IPS DF 19.7 (cell line): ENCODE measurements around the gene SHROOM1.
"Not testable (repeated sequence)": the region's sequence is repeated elsewhere in the genome, so short reads cannot be mapped to it uniquely, and the experiment has no call there.

Experiments used
- DNase-seq: peaks from one replicate; pipeline ENCODE4 v3.0.0-alpha.2; 2013; ENCODE audit warnings: low read depth, low spot score

The SHROOM1 gene

GRCh38 chr5:132808866-132809265 is 21.6 kb downstream of the SHROOM1 start:
- no peak for DNase-seq

GRCh38 chr5:132808448-132808847 is 22.0 kb downstream of the SHROOM1 start:
- DNase-seq = no peak

- DNase-seq = no peak
These were observed 23.1 kb downstream of the SHROOM1 start for GRCh38 chr5:132807163-132807838.

- DNase-seq = not testable (repeated sequence)
These were observed 23.7 kb downstream of the SHROOM1 start for GRCh38 chr5:132806804-132807162.

DNA sequence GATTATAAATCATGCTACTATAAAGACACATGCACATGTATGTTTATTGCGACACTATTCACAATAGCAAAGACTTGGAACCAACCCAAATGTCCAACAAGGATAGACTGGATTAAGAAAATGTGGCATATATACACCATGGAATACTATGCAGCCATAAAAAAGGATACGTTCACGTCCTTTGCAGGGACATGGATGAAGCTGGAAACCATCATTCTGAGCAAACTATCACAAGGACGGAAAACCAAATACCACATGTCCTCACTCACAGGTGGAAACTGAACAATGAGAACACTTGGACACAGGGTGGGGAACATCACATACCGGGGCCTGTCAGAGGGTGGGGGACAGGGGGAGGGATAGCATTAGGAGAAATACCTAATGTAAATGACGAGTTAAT is 24.6 kb downstream of the SHROOM1 start:
- DNase-seq = not testable (repeated sequence)

DNA sequence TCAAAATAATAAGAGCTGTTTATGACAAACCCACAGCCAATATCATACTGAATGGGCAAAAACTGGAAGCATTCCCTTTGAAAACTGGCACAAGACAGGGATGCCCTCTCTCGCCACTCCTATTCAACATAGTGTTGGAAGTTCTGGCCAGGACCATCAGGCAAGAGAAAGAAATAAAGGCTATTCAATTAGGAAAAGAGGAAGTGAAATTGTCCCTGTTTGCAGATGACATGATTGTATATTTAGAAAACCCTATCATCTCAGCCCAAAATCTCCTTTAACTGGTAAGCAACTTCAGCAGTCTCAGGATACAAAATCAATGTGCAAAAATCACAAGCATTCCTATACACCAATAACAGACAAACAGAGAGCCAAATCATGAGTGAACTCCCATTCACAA is 26.2 kb downstream of the SHROOM1 start:
- DNase-seq = not testable (repeated sequence)

- DNase-seq = not testable (repeated sequence)
These were observed 27.8 kb downstream of the SHROOM1 start for GRCh38 chr5:132802685-132803066.

- no peak for DNase-seq
These were observed 28.3 kb downstream of the SHROOM1 start for GRCh38 chr5:132802044-132802684.

- no peak for DNase-seq
These were observed 29.9 kb downstream of the SHROOM1 start for GRCh38 chr5:132800545-132800944.

GRCh38 chr5:132799392-132799791 is 31.1 kb downstream of the SHROOM1 start:
- DNase-seq = no peak

DNA sequence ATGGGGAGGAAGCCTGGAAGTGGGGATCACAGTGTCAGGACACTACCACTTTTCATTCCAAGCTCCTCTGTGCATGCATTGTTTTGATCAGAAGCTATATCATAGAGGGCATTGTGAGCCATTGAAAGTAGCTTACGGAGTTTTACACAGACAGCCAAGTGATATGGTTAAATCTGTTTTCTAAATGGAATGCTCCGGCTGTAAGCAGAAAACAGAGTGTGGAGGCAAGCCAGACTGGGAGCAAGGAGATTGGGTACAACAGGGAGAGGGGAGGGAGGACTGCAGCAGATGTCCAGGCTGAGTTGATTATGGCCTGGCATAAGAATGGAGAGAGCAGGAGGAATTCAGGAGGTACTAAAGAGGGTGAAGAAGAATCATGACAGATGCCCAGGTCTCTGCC is 32.8 kb downstream of the SHROOM1 start:
- no peak for DNase-seq

- no peak for DNase-seq
These were observed 39.4 kb downstream of the SHROOM1 start for GRCh38 chr5:132791026-132791425.

- no peak for DNase-seq
These were observed 40.1 kb downstream of the SHROOM1 start for GRCh38 chr5:132790201-132790865.

- DNase-seq = no peak
These were observed 41.2 kb downstream of the SHROOM1 start for GRCh38 chr5:132788990-132789886.

DNA sequence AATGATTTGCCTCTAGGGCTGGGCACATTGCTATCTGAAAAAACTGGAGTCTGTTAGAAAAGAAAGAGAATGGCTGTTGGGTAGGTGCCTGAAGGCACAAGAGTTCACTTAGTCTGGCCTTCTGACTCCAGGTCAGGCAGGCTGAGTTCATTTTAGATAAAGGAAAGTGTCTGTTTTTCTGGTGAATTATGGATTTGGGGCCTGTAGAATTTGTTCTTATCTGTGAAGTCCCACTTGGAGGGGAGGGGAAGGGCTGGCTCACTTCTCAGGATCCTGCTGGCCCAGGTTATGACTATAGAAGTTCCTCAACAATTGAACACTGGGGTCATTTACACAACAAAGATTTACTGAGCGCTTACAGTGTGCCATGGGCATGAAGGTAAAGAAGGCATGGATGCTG is 41.9 kb downstream of the SHROOM1 start:
- no peak for DNase-seq

GRCh38 chr5:132787076-132787475 is 43.4 kb downstream of the SHROOM1 start:
- DNase-seq = no peak

DNA sequence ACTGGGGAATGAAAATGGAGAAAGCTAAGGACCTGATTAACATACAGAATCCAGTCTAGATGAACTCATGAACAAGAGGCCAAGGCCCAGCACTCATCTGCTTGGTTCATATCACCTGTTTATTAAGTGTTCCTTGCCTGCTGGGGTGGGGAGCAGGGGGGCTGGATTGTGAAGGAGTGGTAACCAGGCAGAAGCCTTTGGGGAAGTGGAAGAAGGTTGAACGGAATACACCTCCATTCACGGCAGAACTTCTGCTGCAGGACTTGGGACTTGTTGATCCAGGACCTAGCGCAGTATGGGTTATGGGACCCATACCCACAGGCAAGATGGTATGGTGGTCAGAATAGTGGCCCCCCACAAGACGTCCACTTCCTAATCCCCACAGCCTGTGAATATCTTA is 44.6 kb downstream of the SHROOM1 start:
- no peak for DNase-seq

DNA sequence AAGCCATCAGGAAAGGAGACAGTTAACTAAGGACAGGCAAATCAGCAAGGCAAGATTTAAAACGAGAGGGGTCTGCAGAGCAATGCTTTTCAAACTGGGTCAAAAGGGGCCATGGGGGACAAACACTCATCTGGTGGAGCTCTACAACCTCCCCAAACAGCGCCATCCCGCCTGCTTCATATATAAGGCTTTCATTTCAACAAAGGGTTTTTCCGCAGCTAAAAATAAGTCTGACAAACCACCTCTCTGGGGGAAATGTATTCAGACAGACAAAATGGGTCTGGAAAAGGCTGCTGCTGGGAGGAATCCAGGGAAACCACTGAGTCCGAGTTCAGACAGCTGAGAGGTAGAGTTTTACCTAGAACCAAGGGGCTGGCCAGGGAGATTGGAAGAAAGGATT is 45.1 kb downstream of the SHROOM1 start:
- no peak for DNase-seq

- no peak for DNase-seq
These were observed 48.3 kb downstream of the SHROOM1 start for GRCh38 chr5:132782101-132782500.

DNA sequence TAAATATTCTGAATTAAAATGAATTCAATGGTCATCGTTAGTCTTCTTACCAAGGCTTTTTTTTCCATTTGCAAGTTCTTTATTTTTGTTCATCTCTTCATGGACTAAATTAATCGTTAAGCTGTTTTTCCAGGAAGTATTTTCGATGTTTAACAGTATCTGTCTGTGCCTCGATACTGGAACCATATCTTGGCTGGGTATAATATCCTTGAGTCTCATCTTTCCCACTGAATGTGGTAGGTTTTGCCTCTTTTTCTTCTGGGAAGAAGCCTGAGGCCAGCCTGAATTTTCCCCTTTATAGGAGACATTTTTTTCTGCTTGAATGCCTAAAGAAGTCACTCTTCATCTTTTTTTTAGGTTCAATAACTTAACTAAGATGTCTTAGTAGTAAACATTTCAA is 49.4 kb downstream of the SHROOM1 start:
- DNase-seq = no peak

- no peak for DNase-seq
These were observed 49.9 kb downstream of the SHROOM1 start for GRCh38 chr5:132780577-132780976.

DNA sequence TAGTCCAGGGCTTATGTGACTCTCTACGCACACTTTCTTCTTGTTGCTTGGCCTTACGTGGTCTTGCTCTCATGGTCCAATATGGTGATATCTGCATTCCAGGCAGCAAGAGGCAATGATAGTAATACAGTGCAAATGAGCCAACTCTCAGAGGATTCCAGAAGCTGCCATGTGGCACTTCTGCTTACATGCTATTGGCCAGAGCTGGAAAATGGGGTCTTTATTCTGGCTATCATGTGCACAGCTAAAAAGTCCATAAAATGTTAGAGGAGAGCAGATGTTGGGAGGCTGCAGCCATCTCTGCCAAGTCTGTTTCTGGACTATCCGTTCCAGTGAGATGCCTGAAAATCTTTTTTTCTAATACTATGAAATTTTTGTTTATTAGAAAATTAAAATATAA is 50.5 kb downstream of the SHROOM1 start:
- DNase-seq = no peak
